Kasumi-1 (cell line): ENCODE results near the gene STX18.
"Not testable (repeated sequence)": the region's sequence is repeated elsewhere in the genome, so short reads cannot be mapped to it uniquely, and the experiment has no call there.

ENCODE experiments used
- DNase-seq, 2 experiments: peaks; one replicate each; lab custom pipeline; 2025; lab: John Stamatoyannopoulos, UW

STX18 gene

GRCh38 chr4:4554234-4554633 is 12.4 kb upstream of the STX18 start:
- DNase-seq, result no peak

- not testable (repeated sequence) for DNase-seq
These were observed 10.2 kb upstream of the STX18 start for GRCh38 chr4:4552042-4552441.

- DNase-seq, result not testable (repeated sequence)
These were observed 8.3 kb upstream of the STX18 start for GRCh38 chr4:4550161-4550560.

GRCh38 chr4:4549534-4549933 is 7.7 kb upstream of the STX18 start:
- DNase-seq, result no peak

GRCh38 chr4:4542774-4543485 is 1.1 kb upstream of the STX18 start:
- DNase-seq, result no peak

GRCh38 chr4:4541040-4541631 is 712 bp downstream of the STX18 start:
- DNase-seq, result peak in 1 of 2 experiments; percentile 44

- no peak for DNase-seq
These were observed 2.4 kb downstream of the STX18 start for GRCh38 chr4:4539481-4539880.

- DNase-seq, result no peak
These were observed 6.3 kb downstream of the STX18 start for GRCh38 chr4:4535590-4535989.

GRCh38 chr4:4534515-4535145 is 7.2 kb downstream of the STX18 start:
- no peak for DNase-seq

- no peak for DNase-seq
These were observed 8.2 kb downstream of the STX18 start for GRCh38 chr4:4533461-4534169.

- no peak for DNase-seq
These were observed 9.3 kb downstream of the STX18 start for GRCh38 chr4:4532371-4533154.

GRCh38 chr4:4529392-4529791 is 12.5 kb downstream of the STX18 start:
- DNase-seq, result no peak

- no peak for DNase-seq
These were observed 15.4 kb downstream of the STX18 start for GRCh38 chr4:4526401-4526800.

- DNase-seq, result peak; percentile 36 to 60
These were observed 17.5 kb downstream of the STX18 start for GRCh38 chr4:4524364-4524763.

- DNase-seq, result no peak
These were observed 20.1 kb downstream of the STX18 start for GRCh38 chr4:4521731-4522130.

GRCh38 chr4:4521136-4521535 is 20.7 kb downstream of the STX18 start:
- no peak for DNase-seq

GRCh38 chr4:4519297-4519894 is 22.5 kb downstream of the STX18 start:
- peak; percentile 29 to 30 for DNase-seq

GRCh38 chr4:4518747-4519146 is 23.1 kb downstream of the STX18 start:
- DNase-seq, result no peak

- no peak for DNase-seq
These were observed 27.1 kb downstream of the STX18 start for GRCh38 chr4:4514786-4515185.

GRCh38 chr4:4512282-4512681 is 29.6 kb downstream of the STX18 start:
- DNase-seq, result no peak

- not testable (repeated sequence) for DNase-seq
These were observed 31.2 kb downstream of the STX18 start for GRCh38 chr4:4510641-4511040.

GRCh38 chr4:4509521-4509920 is 32.3 kb downstream of the STX18 start:
- no peak for DNase-seq
